Panc1 (cell line): ENCODE measurements around the gene ITPRID2.

Experiments used
- CTCF ChIP-seq: fragments of 450-650 bp; IDR thresholded peaks from 2 replicates; pipeline ENCODE4 v1.5.1; 2017; ENCODE audit warnings: mild to moderate bottlenecking
- POLR2AphosphoS5 ChIP-seq: IDR thresholded peaks from 2 replicates; pipeline ENCODE4 v1.6.1; 2012; ENCODE audit warnings: mild to moderate bottlenecking, low read depth, low read length, moderate library complexity
- REST ChIP-seq, 2 experiments: IDR thresholded peaks; 2 replicates each; pipeline ENCODE4 v1.6.1; 2011 to 2012; ENCODE audit warnings: low read depth in 2 of 2, control low read depth in 1 of 2, low read length in 1 of 2, mild to moderate bottlenecking in 1 of 2, moderate library complexity in 1 of 2; ENCODE audit not compliant: insufficient read depth in 1 of 2
- TCF7L2 ChIP-seq: IDR thresholded peaks from 2 replicates; pipeline ENCODE4 v1.6.1; 2011; ENCODE audit warnings: mild to moderate bottlenecking, low read depth, low read length, inconsistent platforms

GRCh38 chr2:181878448-181878847 is 13.1 kb upstream of the ITPRID2 start:
- TF ChIP-seq TCF7L2 (no peak), CTCF (no peak), POLR2AphosphoS5 (no peak), REST (IDR thresholded peaks at IDR 0.05; ENCODE audit: insufficient read depth in 1 of 2, low read depth in 2 of 2, low read length in 1 of 2) (no peak)
